ENCODE data around the gene LHX3. TPM values are rescaled to one million over a fixed set of nuclear protein-coding genes. Genes with fewer than 3 reads are reported as not detected.

Gene LHX3
- total RNA-seq, 4 donors from 2014 or later, result not detected

GRCh38 chr9:136222166-136222905 lies 17.4 kb upstream of the LHX3 start:
- Histone ChIP-seq H3K27me3 (no peaks in the 10 kb centered on the region), H3K4me3 (replicated peaks in 1 of 3) (no peak overlapping the region), H3K27ac (no peak overlapping the region), H3K36me3 (peaks cover 5 to 18% of the 10 kb centered on the region in 2 donors), H3K4me1 (no peaks in the 10 kb centered on the region), H3K9me3 (no peaks in the 10 kb centered on the region)
- no peak for DNase-seq
- intact Hi-C loops (cut with DNase I), result no loop called here
- TF ChIP-seq CTCF (IDR thresholded peaks at IDR 0.05), result no peak
- no peak for TF ChIP-seq POLR2A (IDR thresholded peaks at IDR 0.05)
- WGBS, 2 donors, result 93 to 94% methylated on average over 25 to 28 of the region's 38 CpGs

- TF ChIP-seq CTCF (IDR thresholded peaks at IDR 0.05), result no peak
- no peak for TF ChIP-seq POLR2A (IDR thresholded peaks at IDR 0.05)
- peaks cover 5 to 23% of the 10 kb centered on the region in 2 donors for H3K36me3 ChIP-seq
- H3K27me3 ChIP-seq, result no peaks in the 10 kb centered on the region
- DNase-seq, result no peak
- H3K4me1 ChIP-seq, result no peaks in the 10 kb centered on the region
- H3K9me3 ChIP-seq, result no peaks in the 10 kb centered on the region
- H3K4me3 ChIP-seq (replicated peaks in 1 of 3), result no peak overlapping the region
- intact Hi-C loops (cut with DNase I), result no loop called here
- 81 to 86% methylated on average over 15 of the region's 15 CpGs for WGBS, 2 donors
- H3K27ac ChIP-seq, result no peak overlapping the region
Measured at GRCh38 chr9:136220017-136220729, 15.2 kb upstream of the LHX3 start.

DNA sequence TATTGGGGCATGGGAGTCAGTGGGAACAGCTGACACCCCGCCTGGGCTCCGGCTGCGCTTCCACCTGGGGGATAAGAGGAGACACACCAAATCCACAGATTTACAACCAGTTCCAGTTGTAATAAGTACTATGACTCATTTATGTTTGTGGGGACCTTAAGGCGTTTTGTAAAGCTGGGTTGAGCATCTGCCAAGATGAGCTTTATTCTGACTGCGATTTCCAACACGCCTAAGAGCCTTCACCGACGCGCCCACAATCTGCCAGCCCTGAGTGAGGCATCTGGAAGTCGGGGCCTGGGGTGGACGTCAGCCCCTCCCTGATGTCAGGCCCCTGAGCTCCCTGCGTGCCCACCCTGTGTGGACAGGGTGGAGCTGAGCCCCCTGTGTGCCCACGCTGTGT lies 14.3 kb upstream of the LHX3 start:
- Histone ChIP-seq H3K27me3 (no peaks in the 10 kb centered on the region), H3K9me3 (no peaks in the 10 kb centered on the region), H3K36me3 (peaks cover 13 to 28% of the 10 kb centered on the region in 2 donors), H3K27ac (no peak overlapping the region), H3K4me1 (no peaks in the 10 kb centered on the region), H3K4me3 (replicated peaks in 1 of 3) (no peak overlapping the region)
- no peak for DNase-seq
- intact Hi-C loops (cut with DNase I), result no loop called here
- WGBS, 2 donors, result 93 to 94% methylated on average over 11 to 13 of the region's 13 CpGs
- no peak for TF ChIP-seq CTCF (IDR thresholded peaks at IDR 0.05)
- TF ChIP-seq POLR2A (IDR thresholded peaks at IDR 0.05), result no peak

GRCh38 chr9:136218673-136219072 lies 13.7 kb upstream of the LHX3 start:
- Histone ChIP-seq H3K27me3 (no peaks in the 10 kb centered on the region), H3K27ac (no peak overlapping the region), H3K4me3 (replicated peaks in 1 of 3) (no peak overlapping the region), H3K9me3 (no peaks in the 10 kb centered on the region), H3K36me3 (peaks cover 19 to 34% of the 10 kb centered on the region in 2 donors), H3K4me1 (no peaks in the 10 kb centered on the region)
- DNase-seq, result no peak
- intact Hi-C loops (cut with DNase I), result no loop called here
- WGBS, 2 donors, result 86 to 89% methylated on average over 8 to 14 of the region's 15 CpGs
- TF ChIP-seq POLR2A (IDR thresholded peaks at IDR 0.05), result no peak
- no peak for TF ChIP-seq CTCF (IDR thresholded peaks at IDR 0.05)

DNA sequence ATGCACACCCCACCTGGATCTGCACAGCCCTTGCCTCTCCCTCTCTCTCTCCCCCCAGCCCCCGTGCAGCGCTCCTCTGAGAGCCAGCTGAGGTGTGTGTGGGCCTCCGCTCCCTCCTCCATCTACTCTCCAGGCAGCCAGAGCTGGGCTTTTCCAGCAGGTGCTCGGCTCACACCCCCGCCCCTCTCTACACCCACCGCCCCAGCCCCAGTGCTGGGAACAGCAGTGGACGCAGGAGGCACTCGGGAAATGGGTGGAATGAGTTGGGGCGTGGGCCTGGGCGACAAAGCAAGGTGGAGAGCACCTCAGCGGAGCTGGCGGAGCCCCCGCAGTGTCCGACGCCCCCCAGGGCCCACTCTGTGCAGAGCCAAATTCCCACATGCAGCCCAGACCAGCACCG lies 13.3 kb upstream of the LHX3 start:
- H3K36me3 ChIP-seq, result peaks cover 23 to 37% of the 10 kb centered on the region in 2 donors
- no peak overlapping the region for H3K4me3 ChIP-seq (replicated peaks in 1 of 3)
- TF ChIP-seq CTCF (IDR thresholded peaks at IDR 0.05) (no peak), POLR2A (IDR thresholded peaks at IDR 0.05) (no peak)
- no peaks in the 10 kb centered on the region for H3K9me3 ChIP-seq
- intact Hi-C loops (cut with DNase I), result no loop called here
- H3K27ac ChIP-seq, result no peak overlapping the region
- 88 to 93% methylated on average over 15 to 16 of the region's 16 CpGs for WGBS, 2 donors
- no peaks in the 10 kb centered on the region for H3K27me3 ChIP-seq
- no peak for DNase-seq
- no peaks in the 10 kb centered on the region for H3K4me1 ChIP-seq
